B cell (primary cell): ENCODE results near the gene STAT1. TPM values are rescaled to one million over a fixed set of nuclear protein-coding genes. Genes with fewer than 3 reads are reported as not detected.

Experiments
- ATAC-seq: fragments of 200-7000 bp; cut with Tn5 transposase; one replicate; pipeline ENCODE4 v1.10.0; 2021; ENCODE audit warnings: low read depth, mild to moderate bottlenecking, moderate number of reproducible peaks, moderate library complexity
- CTCF ChIA-PET: fragments of 350-600 bp; sonication (Branson Sonifier 250); formaldehyde crosslinking; loops from one replicate; lab custom pipeline; 2021; ENCODE audit warnings: antibody characterized with exemption, inconsistent platforms; lab: Charles Lee
- POLR2A ChIA-PET: fragments of 350-600 bp; sonication (Branson Sonifier 250); formaldehyde crosslinking; loops from one replicate; lab custom pipeline; 2021; ENCODE audit warnings: antibody characterized with exemption; lab: Charles Lee
- DNase-seq: peaks from one replicate; pipeline ENCODE4 v3.0.0; 2013
- H2AFZ ChIP-seq: 2 replicates; pipeline ENCODE4 v1.6.1; 2012; ENCODE audit warnings: mild to moderate bottlenecking, low read depth, low read length; ENCODE audit not compliant: insufficient read depth, poor library complexity, severe bottlenecking
- H3K27ac ChIP-seq, 2 donors: 1 replicate in 1 of 2; 2 replicates in 1 of 2; pipeline ENCODE4 v1.5.1; 2012 to 2013; ENCODE audit warnings: low read length in 2 of 2, mild to moderate bottlenecking in 2 of 2, moderate library complexity in 1 of 2
- H3K27me3 ChIP-seq, 4 experiments: fragments of 200-600 bp in 1 of 4; sonication (generic) in 1 of 4; replicated peaks in 1 of 4; 1 replicate in 2 of 4; 2 replicates in 2 of 4; pipeline versions ENCODE4 v1.6.1 to v1.7.0; 2013 to 2016; ENCODE audit warnings: low read length in 3 of 4, mild to moderate bottlenecking in 2 of 4, mixed read lengths in 1 of 4, moderate library complexity in 1 of 4; ENCODE audit not compliant: insufficient read depth in 4 of 4, control insufficient read depth in 3 of 4; ENCODE audit errors: control extremely low read depth in 1 of 4
- H3K36me3 ChIP-seq, 2 experiments: replicated peaks in 1 of 2; 1 replicate in 1 of 2; 2 replicates in 1 of 2; pipeline versions ENCODE4 v1.6.1 to v1.7.1; 2013; ENCODE audit warnings: low read length in 1 of 2; ENCODE audit not compliant: insufficient read depth in 2 of 2, control insufficient read depth in 1 of 2; ENCODE audit errors: control extremely low read depth in 1 of 2, extremely low read depth in 1 of 2
- H3K4me1 ChIP-seq, 2 donors: fragments of 200-600 bp in 1 of 2; sonication (generic) in 1 of 2; 1 replicate in 1 of 2; 2 replicates in 1 of 2; pipeline versions ENCODE4 v1.5.1 to v1.6.1; 2013 to 2017; ENCODE audit warnings: low read length in 2 of 2; ENCODE audit not compliant: control insufficient read depth in 2 of 2, insufficient read depth in 2 of 2
- H3K4me2 ChIP-seq: replicated peaks from 2 replicates; pipeline ENCODE3; 2012; ENCODE audit warnings: mild to moderate bottlenecking, low read depth, low read length; ENCODE audit not compliant: poor library complexity, severe bottlenecking
- H3K4me3 ChIP-seq, 5 experiments: fragments of 200-600 bp in 1 of 5; sonication (generic) in 1 of 5; 1 replicate in 3 of 5; 2 replicates in 2 of 5; pipeline versions ENCODE4 v1.5.1 to v1.7.0; 2011 to 2016; ENCODE audit warnings: low read length in 4 of 5, mild to moderate bottlenecking in 4 of 5, low read depth in 2 of 5, control low read depth in 1 of 5, moderate library complexity in 1 of 5; ENCODE audit not compliant: insufficient read depth in 1 of 5; ENCODE audit errors: control extremely low read depth in 1 of 5, extremely low read depth in 1 of 5
- H3K79me2 ChIP-seq: fragments of 200-600 bp; sonication (generic); one replicate; pipeline ENCODE4 v1.6.0; 2016; ENCODE audit warnings: low read length; ENCODE audit not compliant: control insufficient read depth, insufficient read depth
- H3K9ac ChIP-seq: fragments of 200-600 bp; sonication (generic); 2 replicates; pipeline ENCODE4 v1.6.1; 2017; ENCODE audit warnings: mild to moderate bottlenecking, low read length, moderate library complexity
- H3K9me3 ChIP-seq, 3 donors: one replicate each; pipeline versions ENCODE4 v1.6.1 to v1.7.1; 2013; ENCODE audit warnings: low read length in 2 of 3; ENCODE audit not compliant: control insufficient read depth in 2 of 3, insufficient read depth in 1 of 3; ENCODE audit errors: control extremely low read depth in 1 of 3
- H4K20me1 ChIP-seq: 2 replicates; pipeline ENCODE4 v1.6.0; 2012; ENCODE audit warnings: mild to moderate bottlenecking, low read length; ENCODE audit not compliant: insufficient read depth, control insufficient read depth, poor library complexity, severe bottlenecking
- H3K27ac Mint-ChIP-seq: one replicate; pipeline ENCODE4 v1.8.0; 2021; ENCODE audit warnings: mixed read lengths
- H3K27me3 Mint-ChIP-seq: one replicate; pipeline ENCODE4 v1.8.0; 2021; ENCODE audit warnings: mixed read lengths
- H3K4me1 Mint-ChIP-seq: one replicate; pipeline ENCODE4 v1.8.0; 2021; ENCODE audit warnings: mixed read lengths
- H3K4me3 Mint-ChIP-seq: one replicate; pipeline ENCODE4 v1.8.0; 2021; ENCODE audit warnings: mixed read lengths
- H3K9me3 Mint-ChIP-seq: one replicate; pipeline ENCODE4 v1.8.0; 2022; ENCODE audit warnings: mixed read lengths; ENCODE audit not compliant: insufficient read depth
- CTCF ChIP-seq: fragments of 200-600 bp; IDR thresholded peaks from one replicate; pipeline ENCODE4 v1.8.0; 2022; ENCODE audit warnings: antibody characterized with exemption, mild to moderate bottlenecking
- EZH2 ChIP-seq: IDR thresholded peaks from 2 replicates; pipeline ENCODE4 v1.6.1; 2012; ENCODE audit warnings: borderline replicate concordance, low read depth, mild to moderate bottlenecking, moderate library complexity, low read length; ENCODE audit not compliant: insufficient read depth, poor library complexity, severe bottlenecking
- WGBS: methylation state at CpG from one replicate; pipeline ENCODE4 v1.1.5; 2013; ENCODE audit warnings: missing lambda C conversion rate; ENCODE audit not compliant: insufficient coverage; 5-methylcytosine and 5-hydroxymethylcytosine counted together
- intact Hi-C: fragments of 100-400 bp; cut with micrococcal nuclease; formaldehyde crosslinking; loops from one replicate; pipeline ENCODE4 v1.10.0; 2022
- polyA plus RNA-seq: library from polyadenylated mRNA; depleted of rRNA; stranded (reverse); fragments of >200 nt; gene quantifications from 2 replicates; pipeline ENCODE4 v1.2.3, GENCODE V29; 2012
- total RNA-seq, 2 donors: library from RNA; stranded (reverse); fragments of 120-200 nt in 1 of 2; gene quantifications; 1 replicate in 1 of 2; 2 replicates in 1 of 2; pipeline versions ENCODE4 v1.2.3 to v1.2.4, GENCODE V29; 2013 to 2022

Gene STAT1
- total and polyA plus RNA-seq, 2 donors (not counting 1 experiment from before 2014, with no cell fraction given) = 20.5 to 50.9 TPM

GRCh38 chr2:190930411-190930810 lies 83.6 kb downstream of the STAT1 start:
- no peaks in the 10 kb centered on the region for H3K27me3 Mint-ChIP-seq
- CTCF ChIA-PET = interaction anchor here (0.9 kb wide), 1 partner anchor 80 kb away, joined by 3 read pairs; no protein-coding TSS in a partner anchor
- no peaks in the 10 kb centered on the region for H3K9me3 Mint-ChIP-seq
- no peaks in the 10 kb centered on the region for H3K4me1 ChIP-seq
- H2AFZ ChIP-seq = no peak overlapping the region
- no peaks in the 10 kb centered on the region for H3K27me3 ChIP-seq
- no peak for TF ChIP-seq CTCF
- TF ChIP-seq EZH2 = no peak
- no peak overlapping the region for H3K9ac ChIP-seq
- H3K27ac ChIP-seq = no peak overlapping the region
- no peak for DNase-seq
- H3K27ac Mint-ChIP-seq = no peak overlapping the region
- H3K36me3 ChIP-seq = peaks cover 8 to 45% of the 10 kb centered on the region in 2 experiments
- ATAC-seq = no peak
- no CpG with 5 or more reads among the region's 3 CpGs for WGBS
- no peaks in the 10 kb centered on the region for H4K20me1 ChIP-seq
- no peaks in the 10 kb centered on the region for H3K9me3 ChIP-seq
- POLR2A ChIA-PET = interaction anchor here (0.6 kb wide), 1 partner anchor 20 kb away, joined by 3 read pairs; no protein-coding TSS in a partner anchor
- H3K4me3 Mint-ChIP-seq = no peak overlapping the region
- H3K4me3 ChIP-seq = no peak overlapping the region
- intact Hi-C loops = loop anchor here (5.0 kb wide), 1 partner anchor 48 kb away; the partner anchor contains the start of gene GLS
- no peaks in the 10 kb centered on the region for H3K4me1 Mint-ChIP-seq
- no peak overlapping the region for H3K4me2 ChIP-seq
- no peaks in the 10 kb centered on the region for H3K79me2 ChIP-seq

- POLR2A ChIA-PET = interaction anchor here (0.6 kb wide), 1 partner anchor 20 kb away, joined by 3 read pairs; no protein-coding TSS in a partner anchor
- H3K9ac ChIP-seq = no peak overlapping the region
These were observed 84.1 kb downstream of the STAT1 start for GRCh38 chr2:190929919-190930318.

More at GRCh38 chr2:190929919-190930318, 84.1 kb downstream of the STAT1 start:
- Histone ChIP-seq H3K27ac (no peak overlapping the region), H3K9me3 (no peaks in the 10 kb centered on the region), H3K36me3 (peaks cover 11 to 50% of the 10 kb centered on the region in 2 experiments), H3K4me1 (no peaks in the 10 kb centered on the region), H3K4me2 (no peak overlapping the region), H3K4me3 (no peak overlapping the region), H3K27me3 (no peaks in the 10 kb centered on the region), H3K79me2 (no peaks in the 10 kb centered on the region), H2AFZ (no peak overlapping the region), H4K20me1 (no peaks in the 10 kb centered on the region)
- ATAC-seq = no peak
- no peak for TF ChIP-seq EZH2
- no peak for TF ChIP-seq CTCF
- H3K27me3 Mint-ChIP-seq = no peaks in the 10 kb centered on the region
- DNase-seq = no peak
- CTCF ChIA-PET = no interaction called here
- intact Hi-C loops = loop anchor here (5.0 kb wide), 1 partner anchor 48 kb away; the partner anchor contains the start of gene GLS
- 100% methylated on average over 4 of the region's 7 CpGs for WGBS
- no peak overlapping the region for H3K27ac Mint-ChIP-seq
- no peaks in the 10 kb centered on the region for H3K4me1 Mint-ChIP-seq
- H3K9me3 Mint-ChIP-seq = no peaks in the 10 kb centered on the region
- no peak overlapping the region for H3K4me3 Mint-ChIP-seq
